GM19372 (cell line): Measurements from ENCODE around the gene SHB.

Source experiments
- ATAC-seq: cut with Tn5 transposase; IDR thresholded peaks from one replicate; pipeline ENCODE4 v1.9.1; 2021; ENCODE audit warnings: mild to moderate bottlenecking, low read depth, moderate library complexity; ENCODE audit not compliant: unreplicated experiment

Gene SHB

DNA sequence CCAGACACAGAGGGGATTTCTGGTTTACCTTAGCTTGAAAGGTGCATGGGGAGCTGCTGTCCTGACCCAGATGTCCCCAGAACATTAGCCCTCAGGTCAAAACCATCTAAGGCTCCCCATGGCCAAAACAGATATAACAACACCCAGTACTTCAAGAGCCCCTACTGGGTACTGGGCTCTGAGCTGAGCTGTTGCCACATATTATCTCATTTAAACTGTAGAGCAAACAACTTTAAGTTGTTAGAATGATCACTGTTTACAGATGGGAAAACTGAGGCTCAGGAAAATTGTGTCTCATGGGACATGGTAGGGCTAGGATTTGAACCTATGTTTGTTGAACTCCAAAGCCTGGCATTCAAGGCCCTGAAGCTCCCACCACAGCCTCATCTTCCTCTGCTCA is 144.5 kb downstream of the SHB start:
- ATAC-seq: no peak

DNA sequence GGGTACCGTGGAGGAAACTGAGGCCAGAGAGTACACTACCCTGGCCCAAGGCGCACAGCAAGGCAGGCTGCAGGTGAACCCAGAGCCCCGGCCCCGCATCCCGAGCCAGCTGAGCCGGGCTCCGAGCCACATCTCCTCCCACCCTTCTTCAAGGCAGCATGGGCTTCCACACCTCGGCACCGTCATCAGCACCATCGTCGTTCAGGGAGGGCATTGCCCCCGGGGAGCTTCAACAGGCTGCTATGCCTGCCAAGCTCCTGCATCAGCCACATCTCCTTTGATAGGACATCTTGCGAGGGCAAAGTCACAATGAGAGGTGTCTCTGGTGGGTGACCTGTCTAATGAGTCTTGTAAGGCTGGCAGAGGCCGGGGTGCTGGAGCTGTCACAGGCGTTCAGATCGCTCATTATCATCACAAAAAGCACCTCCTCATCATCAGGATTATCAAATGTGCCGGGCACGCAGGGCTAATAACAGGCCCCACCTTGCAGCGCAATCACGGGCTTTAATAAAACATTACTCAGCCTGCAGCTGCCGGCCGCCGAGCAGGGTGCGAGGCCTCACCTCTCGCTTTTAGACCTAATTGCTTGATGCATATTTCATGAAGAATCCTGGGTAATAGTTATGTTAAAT is 145.1 kb downstream of the SHB start:
- no peak for ATAC-seq

DNA sequence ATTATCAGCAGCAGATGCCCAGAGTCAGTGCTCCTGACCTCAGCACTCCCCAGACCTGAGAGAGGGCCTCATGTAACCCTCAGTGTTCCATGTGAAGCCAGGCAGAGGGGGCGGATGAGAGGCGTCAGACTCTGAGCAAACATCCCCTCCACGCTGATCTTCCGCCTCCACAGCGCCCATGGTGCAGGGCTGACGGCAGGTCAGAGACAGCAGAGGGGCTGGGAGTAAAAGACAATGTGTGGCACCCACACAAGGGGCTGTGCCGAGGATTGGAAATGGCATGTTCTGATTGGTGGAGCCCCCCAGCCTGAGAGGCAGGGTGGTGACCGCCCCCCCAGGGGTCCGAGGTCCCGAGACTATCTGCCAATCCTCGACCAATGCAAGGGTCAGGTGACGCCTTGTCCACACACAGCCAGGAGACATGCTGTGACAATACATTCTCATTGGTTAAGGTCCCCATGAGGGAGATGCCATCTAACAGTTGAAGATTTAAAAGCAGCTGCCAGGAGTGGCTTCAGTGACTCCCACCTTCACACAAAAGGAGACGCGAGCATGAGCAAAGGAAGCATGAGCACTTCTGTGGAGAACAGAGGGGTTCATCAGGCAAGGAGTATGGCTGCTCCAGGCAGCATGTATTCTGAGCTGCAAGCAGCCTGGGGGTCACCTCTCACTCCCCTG is 145.8 kb downstream of the SHB start:
- no peak for ATAC-seq

DNA sequence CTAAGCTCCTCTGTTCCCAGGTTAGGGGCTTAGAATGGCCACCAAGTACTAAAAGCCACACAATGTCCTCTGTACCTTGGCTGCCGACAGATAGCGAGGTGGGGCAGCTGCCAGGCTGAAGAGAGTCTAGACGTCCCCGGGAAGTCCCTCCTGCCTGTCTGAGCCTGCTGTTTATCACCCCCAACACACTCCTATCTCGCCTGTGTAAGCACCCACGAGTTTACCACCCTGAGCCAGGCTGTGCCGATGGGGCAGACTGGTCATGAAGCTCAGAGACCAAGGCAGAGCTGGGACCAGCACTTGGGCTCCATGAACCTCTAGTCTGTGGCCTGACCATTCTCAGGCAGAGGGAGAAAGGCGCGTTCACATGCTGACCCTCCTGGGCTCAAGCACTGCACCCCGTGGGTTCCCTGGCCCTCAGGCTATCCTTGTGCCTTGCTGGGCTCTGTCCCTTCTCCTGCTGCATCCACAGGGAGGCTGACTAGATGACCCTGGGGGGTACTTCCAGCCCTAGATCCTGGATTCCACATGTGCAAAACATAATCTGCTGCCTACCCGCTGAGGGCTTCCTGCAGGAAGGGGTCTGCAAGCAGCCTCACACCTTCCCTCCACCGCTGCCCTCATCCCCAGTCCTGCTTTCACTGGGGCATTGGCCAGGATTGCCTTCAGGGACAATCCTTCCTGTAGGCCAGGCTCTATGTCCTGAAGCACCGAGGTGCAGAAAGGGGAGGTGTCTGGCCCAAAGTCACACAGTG is 146.5 kb downstream of the SHB start:
- no peak for ATAC-seq

DNA sequence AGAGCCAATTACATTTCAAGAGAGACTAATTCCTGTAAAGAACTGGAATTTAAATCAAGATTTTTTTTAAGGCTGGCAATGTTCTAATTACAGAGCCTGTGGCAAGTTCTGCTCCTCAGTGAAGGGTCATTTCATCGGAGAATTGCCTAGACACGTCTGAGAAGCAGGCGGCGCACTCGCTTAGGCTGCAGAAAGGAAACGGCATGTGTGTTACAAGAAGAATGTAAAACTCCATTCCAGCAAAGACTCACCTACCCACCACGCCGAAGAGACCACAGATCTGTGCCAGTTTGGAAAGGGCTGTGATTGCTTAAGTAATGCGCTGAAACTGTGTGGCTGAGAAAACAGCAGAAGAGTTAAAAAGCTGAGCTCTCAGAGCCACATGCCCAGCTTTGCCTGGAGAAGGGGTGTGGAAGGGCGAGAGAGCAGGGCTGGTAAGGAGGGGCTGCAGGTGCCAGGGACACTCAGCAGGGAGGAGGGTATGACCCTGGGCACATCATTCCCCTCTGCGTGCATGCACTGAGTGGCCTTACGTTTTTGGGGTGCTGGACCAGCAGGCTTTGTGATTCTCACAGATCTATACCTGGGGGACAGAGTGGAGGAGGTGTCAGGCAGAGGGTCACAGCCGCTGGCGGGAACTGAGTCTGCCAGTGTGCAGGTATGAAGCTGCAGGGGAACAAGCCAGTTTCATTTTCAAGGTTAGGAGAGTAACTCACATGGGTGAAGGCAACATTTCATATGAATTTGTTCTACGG is 147.3 kb downstream of the SHB start:
- ATAC-seq: no peak

DNA sequence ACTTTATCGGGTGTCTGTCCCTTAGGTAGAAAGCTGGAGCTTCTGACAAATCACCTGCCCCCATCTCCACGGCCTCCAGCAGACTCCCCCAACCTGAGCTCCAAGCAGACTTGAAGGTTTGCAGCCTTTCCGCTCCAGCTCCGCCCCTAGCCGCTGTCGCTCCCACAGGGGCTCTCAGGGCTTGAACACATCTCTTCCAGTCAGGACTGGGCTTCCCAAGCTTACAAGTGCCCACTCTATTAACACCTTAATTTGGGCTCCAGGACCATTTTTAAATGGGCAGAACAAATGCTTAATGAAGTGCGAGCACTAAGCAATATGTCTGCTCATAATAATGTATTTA is 147.9 kb downstream of the SHB start:
- ATAC-seq: no peak

DNA sequence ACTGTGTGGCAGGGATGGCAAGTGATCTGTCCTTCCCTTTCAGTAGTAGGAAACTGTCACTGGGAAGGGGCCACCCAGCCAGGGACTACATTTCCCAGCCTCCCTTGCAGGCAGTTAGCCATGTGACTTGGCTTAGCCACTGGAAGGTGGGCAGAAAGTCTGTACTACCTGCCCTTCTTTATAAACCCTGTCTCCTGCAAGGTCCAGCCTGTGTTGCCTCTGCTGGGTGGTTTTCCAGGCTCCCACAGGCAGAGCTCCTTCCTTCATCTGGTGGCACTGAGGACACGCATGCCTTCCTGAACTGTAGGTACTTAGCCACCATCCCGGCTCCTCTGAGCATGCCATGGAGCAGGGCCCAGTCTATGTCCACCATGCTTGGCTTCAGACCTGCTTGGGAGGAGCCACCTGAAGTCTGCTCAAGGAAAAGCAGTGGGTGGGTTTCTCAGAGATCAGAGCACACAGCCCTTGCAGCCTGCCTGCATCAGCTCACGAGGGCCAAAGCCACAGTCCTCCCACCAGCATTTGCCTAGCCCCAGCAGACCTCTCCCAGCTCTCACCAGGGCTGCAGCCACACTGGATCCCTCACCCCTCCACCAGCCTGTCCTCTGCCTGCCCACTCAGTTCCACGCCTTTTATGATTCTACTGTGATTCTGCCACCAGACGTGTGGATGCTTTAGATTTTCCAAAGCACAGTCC is 148.4 kb downstream of the SHB start:
- no peak for ATAC-seq

DNA sequence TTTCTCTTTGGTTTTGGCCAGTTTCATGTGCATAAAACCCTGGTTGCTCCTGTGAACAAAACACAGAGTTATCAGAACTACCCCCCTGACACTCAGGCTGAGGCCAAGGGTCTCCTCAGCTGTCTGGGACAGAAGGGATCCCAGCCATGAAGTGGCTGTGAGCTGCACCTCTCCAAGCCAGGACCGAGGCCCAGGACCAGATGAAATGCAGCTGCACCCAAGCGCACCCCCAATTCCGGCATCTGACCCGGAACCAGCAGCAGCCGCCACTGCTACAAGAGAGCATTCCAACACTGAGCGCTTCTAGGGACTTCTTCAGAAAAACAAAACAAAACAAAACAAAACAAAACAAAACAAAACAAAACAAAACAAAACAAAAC is 149.1 kb downstream of the SHB start:
- ATAC-seq: no peak

DNA sequence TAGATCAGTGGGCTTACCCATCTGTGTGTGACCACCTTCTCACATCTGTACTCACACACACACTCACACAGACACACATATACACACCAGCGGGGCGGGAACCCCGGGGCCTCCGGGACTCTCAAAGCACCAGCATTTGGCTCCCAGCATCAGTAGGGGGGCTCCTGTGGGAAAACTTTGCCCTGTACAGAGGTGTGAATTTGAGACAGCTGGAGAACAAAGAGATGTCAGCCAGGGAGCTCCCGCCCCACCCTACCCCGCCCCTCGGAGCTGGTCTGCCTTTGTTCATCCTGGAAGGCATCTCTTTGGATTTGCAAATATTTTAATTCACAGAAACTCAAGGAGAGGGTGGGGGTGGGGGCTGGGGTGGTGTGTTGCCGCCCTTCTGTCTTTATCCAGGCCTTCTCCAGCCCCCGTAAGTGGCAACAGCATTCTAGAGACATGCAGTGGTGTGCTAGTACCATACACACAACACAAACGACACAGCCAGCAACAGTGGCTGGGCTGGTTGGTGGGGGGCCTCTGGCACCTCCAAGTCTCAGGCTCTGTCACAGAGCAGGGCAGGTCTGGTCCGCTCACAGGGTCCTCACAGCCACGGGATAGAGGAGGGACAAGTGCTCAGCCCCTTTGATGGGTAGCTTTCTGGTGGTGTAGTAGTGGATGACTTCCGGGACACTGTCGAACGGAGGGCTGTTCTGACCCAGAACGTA is 149.6 kb downstream of the SHB start:
- no peak for ATAC-seq

DNA sequence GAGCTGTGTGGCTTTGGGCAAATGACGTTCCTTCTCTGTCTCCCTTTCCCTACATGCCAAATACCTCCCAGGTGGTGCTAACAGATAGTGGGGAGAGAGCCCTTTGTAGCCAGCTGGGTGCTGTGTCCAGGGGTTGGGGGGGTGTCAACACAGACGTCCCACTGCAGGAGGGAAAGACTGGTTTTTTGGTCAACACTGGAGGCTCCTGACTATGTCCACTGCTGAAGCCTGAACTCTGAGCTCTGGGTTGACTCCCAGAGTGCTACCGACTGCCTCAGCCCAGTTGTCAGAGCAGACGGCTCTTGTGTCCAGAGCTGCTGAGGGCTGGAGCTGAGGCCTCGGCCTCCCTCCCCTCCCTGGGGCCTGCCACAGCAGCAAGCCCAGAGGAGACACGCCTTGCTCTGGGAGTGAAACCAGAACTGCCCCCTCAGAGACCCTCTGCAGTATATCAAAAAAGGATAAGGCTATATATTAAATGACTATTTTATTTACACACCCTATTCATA is 150.3 kb downstream of the SHB start:
- ATAC-seq: no peak

DNA sequence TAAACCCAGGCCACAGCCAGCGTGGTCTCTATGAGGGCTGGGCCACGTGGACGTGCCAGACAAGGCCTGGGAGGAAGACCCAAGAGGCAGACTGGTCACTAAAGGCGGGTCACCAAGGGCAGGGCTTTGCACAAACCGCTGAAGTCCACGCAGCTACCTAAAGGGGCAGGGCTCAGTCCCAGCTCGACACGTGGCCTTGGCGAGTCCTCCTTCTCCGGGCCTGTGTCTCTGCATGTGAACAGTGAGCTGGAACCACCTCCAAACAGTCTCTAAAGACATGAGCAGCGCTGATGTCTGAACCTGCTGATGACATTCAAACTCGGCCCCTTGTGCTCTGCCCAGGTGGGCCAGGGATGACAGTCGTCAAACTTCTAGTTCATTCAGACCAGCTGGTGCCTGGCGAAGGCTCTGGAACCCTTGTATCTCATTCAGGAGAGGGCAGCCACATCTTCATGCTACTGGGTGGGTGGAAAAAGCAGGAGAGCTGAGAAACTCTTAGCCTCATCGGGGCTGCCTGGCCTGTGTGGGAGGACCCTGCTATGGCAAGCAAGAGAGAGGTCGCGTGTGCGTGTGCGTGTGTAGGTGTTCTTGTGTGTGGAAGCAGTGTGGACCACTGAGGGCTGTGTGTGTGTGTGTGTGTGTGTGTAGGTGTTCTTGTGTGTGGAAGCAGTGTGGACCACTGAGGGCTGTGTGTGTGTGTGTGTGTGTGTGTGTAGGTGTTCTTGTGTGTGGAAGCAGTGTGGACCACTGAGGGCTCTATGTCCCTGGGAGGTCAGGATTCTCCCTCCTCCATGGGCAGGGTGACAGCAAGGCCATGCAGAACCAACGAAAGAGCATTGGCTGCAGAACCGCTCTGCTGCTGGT is 151.0 kb downstream of the SHB start:
- no peak for ATAC-seq

DNA sequence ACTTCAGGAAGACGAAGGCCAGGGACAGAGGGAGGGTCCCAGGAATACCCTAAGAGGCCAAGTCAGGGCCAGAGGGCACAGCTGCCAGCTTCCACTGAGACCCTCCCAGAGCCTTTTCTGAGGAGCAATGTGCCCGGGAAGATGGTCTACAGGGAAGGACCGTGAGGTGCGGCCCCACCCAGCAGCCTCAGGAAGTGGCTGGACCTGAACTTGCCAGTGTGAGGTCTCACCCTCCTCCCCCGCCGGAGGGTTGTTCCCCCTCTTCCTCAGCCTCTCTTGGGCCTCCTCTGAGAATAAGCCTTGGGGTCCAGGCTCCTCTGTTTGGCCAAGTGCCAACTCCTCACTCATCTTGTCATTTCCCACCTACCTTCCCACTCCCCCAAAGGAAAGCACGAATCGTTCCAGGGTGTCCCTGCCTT is 151.7 kb downstream of the SHB start:
- ATAC-seq: no peak

DNA sequence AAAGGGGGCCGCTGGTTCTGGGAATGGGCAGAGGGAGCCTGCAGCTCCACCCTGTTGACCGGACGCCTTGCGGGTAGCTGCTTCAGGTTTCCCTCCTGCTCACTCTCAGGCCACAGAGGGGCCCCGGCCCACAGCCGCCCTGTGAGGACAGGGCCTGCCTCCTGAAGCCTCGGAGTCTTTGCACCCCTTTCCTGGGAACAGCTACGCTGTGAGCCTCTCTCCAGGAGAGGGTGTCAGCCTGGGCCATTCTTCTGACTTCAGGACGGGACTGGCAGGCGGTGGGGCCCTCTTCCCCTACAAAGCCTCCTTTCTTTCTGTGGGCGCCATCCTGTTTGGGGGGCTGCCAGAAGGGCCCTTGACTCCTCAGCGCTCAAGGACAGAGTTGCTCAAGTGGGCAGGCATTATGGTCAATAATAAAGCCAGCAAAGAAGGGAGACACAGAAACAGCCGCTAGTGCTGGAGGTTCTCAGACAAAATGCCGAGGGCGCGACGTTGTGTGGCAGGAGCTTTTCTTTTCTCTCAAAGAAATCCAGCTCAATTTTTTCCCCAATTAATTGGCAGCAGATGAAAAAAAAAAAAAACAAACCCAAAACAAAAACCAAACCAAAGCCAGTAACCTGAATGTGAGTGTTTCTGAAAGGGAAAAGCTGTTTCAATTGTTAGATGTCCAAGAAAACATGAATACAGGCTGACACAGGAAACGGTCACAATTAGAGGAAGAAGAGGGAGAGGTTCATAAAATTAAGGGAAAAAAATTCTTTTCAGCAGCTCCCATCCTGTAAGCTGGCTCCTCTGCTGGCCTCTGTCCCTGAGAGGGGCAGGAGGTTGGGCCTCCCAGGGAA is 152.3 kb downstream of the SHB start:
- ATAC-seq: no peak

DNA sequence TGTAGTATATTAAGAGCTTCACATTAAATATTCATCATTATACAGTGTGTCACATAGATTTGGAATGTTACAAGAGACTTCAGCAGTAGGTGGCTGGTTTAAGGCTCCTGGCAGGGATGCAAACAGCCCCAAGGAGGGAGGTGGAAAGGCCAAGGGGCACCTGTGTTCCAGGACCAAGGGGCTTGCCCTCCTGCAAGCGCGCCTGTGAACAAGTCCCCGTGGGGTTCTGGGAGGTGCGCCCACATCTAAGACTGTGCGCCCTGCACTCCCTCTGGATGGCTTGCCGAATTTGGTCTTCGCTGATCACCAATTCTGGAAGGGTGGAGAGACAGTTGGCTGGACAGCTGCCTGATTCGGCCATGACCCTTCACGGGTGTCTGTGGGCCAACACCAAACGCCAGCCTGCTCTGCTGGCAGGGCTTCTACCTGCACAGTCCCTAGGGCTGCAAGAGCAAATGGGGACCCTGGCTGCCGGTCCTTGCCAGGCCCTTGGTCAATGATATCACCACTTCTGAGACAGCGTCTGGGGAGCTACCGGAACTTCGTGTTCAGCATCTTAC is 153.0 kb downstream of the SHB start:
- no peak for ATAC-seq

DNA sequence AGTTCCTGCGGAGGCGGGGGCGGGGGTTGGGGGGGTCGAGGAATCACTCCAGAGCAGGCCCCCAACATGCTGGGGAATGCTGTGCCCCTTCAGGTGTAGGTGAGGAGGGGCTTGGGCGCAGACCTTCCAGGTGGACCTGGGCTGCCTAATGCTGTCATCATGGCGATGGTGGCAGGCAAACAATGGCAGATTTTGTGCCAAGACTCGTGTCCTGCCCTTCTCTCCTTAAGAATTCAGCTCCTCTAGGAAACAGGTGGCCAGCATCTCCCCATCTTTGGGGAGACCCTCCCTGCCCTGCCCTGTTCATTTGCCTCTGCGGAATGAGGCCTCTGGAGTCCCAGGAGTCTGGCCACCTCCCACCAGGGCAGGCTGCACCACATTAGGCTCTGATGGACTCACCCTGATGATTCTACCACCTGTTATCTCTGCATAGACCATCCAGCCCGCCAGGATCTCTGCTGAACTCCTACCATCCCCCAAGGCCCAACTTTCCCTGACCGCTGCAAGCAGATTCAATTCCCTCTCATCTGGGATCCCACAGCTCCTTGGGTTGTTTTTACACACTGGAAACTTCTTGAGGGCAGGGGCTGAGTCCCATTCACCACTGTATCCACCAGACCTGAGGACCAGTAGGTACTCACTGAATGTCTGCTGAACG is 154.2 kb downstream of the SHB start:
- no peak for ATAC-seq

DNA sequence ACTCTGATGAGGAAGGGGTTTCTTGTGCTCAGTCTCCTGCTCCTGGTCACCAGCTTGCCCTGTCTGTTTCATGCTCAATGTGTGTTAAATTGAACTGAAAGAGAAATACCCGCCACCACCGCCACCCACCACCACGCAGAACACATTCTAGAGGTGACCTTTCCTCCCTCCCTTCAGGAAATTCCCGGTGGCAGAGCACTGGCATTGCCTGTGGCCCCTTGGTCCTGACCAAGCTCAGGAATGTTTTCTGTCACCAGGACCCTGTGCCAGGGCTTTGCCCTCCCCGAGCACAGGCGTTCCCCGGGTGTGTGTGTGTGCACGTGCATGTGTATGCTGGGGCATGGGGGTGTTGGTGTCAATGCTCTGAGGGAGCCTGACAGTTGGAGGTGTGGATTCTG is 154.9 kb downstream of the SHB start:
- ATAC-seq: no peak

DNA sequence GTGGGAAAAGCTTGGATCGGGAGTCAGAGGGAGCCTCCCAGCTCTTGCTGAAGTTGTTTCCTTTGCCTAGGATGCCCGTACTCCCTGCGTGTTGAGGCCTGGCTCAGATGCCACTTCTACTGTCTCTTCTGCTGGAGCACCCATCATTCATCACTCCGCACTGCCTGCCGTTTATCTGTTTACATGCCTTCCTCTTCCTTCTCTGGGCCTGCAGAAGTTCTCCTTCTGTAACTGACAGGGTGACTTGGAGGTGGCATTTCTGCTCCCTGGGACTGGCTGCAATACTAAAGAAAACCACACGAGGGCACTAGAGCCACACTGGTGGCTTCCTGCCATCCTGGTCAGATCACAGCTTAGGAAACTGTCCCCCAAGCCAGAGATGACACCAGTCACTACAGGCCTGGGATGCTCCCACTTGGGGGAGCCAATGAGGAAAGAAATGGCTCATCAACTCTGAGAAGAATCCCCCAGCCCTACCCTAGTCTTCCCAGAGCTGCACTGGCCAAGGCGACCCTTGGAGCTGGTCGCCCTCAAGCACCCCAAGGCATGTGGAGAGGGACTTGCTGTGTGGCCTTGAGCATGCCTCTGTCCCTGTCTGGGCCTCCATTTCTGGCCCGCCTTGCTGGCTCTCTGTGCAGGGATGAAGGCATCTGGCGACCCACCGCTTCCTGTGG is 155.4 kb downstream of the SHB start:
- ATAC-seq: peak; percentile 73
